GOT3 (cell line): ENCODE results near the gene GGCX.
A peak's percentile ranks its signal among the peaks of the same experiment; 100 is the strongest.

Experiments used
- DNase-seq: peaks from one replicate; lab custom pipeline; 2025; ENCODE audit warnings: mixed read lengths; lab: John Stamatoyannopoulos, UW

GGCX gene

DNA sequence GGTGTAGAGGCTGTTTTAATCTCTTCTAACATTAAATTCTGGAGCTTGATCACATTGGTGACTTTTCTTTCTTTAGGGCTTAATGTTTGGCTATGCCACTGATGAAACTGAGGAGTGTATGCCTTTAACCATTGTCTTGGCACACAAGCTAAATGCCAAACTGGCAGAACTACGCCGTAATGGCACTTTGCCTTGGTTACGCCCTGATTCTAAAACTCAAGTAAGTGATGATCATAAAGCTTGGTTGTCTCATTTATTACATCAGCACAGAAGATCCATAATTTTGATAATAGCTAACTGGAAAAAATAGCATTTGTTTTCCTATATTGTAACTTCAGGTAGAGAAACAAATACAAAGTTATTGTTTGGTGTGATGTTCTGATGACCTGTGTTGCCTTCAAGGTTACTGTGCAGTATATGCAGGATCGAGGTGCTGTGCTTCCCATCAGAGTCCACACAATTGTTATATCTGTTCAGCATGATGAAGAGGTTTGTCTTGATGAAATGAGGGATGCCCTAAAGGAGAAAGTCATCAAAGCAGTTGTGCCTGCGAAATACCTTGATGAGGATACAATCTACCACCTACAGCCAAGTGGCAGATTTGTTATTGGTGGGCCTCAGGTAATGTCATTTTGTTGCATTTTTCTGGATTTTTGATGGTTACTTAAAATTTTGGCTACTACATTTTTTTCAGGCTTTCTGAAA lies 19.4 kb downstream of the GGCX start:
- no peak for DNase-seq

GRCh38 chr2:85541262-85541661 lies 20.0 kb downstream of the GGCX start:
- no peak for DNase-seq

DNA sequence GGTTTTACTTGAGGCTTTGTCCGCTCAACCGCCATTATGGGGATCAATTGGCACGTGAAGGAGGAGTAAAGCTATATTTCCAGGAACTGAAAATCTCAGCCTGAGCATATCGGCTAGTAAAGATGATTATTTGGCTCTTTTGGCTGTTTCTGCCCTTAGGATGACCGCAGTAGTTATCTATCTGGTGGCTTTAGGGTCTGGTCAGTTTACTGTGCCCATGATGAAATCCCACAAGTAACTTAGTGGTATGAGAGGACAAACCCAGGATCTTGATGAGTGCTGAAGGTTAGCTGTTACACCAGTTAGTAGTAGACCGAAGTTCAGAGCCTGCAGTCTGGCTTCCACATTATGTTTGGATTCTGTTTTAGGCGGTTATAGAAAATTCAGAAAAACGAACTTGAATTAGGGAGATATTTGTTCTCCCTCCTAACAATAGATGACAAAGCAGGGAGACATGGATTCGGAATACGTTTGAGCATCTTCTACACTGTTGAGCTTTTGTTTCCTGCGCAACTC lies 21.1 kb downstream of the GGCX start:
- DNase-seq, result no peak

- no peak for DNase-seq
Observed at GRCh38 chr2:85539361-85540132, 21.7 kb downstream of the GGCX start.

GRCh38 chr2:85538507-85539360 lies 22.6 kb downstream of the GGCX start, which contains the start of gene MAT2A:
MAT2A (plus strand) TSS chr2:85539168; CDS start chr2:85539288, 120 bp downstream.
- DNase-seq, result peak; percentile 81

- no peak for DNase-seq
Observed at GRCh38 chr2:85537600-85538506, 23.4 kb downstream of the GGCX start.

GRCh38 chr2:85536479-85536878 lies 24.8 kb downstream of the GGCX start:
- no peak for DNase-seq

- no peak for DNase-seq
Observed at GRCh38 chr2:85534881-85535280, 26.4 kb downstream of the GGCX start.

GRCh38 chr2:85534099-85534498 lies 27.2 kb downstream of the GGCX start:
- DNase-seq, result no peak

DNA sequence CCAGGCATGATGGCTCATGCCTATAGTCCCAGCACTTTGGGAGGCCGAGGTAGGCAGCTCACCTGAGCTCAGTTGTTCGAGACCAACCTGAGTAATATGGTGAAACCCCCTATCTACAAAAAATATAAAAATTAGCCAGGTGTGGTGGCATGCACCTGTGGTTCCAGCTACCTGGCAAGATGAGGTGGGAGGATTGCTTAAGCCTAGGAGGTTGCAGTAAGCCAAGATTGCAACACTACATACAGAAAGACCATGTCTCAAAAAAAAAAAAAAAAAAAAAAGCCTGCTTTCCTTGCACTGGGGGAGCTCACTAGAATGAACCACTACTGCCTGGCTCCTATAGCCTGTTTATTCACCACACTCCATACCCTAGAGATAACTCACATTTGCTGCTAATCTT lies 29.7 kb downstream of the GGCX start:
- no peak for DNase-seq

- DNase-seq, result no peak
Observed at GRCh38 chr2:85529809-85530208, 31.5 kb downstream of the GGCX start.

DNA sequence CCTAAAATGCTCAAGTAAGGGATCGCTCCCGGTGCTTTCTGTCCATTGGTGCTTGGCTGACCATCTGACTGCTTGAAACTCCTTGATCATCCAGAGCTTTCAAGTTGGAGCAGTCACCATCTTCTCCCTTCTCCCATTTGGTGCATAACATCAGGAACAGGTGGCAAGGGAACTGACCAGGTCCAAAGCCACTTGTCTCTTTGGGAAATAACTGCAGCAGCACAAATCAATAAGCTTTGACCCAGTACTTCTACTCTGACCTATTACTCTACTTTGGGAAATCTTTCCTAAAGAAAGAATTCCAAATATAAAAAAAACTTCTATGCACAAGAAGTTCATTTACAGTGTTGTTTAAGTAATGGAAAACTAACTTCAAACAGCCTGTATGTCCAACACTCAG lies 32.9 kb downstream of the GGCX start:
- DNase-seq, result no peak

DNA sequence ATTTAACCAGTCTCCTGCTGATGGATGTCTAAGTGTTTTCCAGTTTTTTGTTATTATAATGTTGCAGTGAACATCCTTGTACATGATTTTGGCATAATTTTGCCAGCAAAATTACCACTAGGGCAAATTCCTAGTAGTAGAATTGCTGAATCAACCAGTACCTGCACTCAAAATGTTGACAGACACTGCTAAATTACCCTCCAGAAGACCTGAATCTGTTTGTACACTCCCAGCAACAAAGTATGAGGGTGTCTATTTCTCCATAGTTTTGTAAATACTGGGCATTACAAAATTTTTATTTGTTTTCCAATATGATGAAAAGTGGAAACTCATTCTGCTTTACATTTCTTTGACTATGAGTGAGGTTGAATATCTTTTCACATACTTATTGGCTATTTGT lies 33.5 kb downstream of the GGCX start:
- no peak for DNase-seq

DNA sequence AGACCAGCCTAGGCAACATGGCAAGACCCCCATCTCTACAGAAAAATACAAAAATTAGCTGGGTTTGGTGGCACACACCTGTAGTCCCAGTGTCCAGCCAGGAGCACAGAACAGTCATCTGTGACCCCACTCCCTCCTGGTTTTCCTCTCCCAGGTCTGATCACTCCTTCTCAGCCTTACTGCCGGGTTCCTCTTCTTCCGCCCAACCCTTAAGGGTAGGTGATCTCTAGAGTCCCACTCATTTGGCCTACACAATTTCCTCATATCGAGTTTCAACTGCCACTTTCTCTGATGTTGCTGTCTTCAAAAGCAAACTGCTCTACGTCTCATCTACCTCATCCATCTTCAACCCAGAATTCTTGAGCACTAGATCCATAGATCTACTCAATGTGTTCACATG lies 35.7 kb downstream of the GGCX start:
- no peak for DNase-seq

DNA sequence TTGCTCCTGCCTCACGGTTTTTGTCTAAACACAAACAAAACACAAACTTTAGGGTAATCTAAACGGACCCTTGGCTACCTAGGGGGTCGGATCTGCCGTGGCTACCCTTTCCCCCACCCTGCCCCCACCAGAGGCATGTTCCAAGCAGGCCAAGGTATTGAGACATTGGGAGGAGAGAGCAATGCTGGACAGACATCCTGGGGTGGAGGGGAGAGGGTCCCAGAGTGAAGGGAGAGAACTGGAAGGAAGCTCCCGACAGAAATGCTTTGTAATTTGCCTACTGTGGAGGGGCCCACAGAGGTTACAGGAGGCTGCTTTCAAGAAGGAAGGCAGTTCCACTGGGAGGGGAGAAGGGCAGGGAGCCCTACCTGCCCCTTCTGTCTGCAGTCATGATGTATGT lies 36.3 kb downstream of the GGCX start:
- DNase-seq, result no peak

- no peak for DNase-seq
Observed at GRCh38 chr2:85524336-85524908, 36.9 kb downstream of the GGCX start.

DNA sequence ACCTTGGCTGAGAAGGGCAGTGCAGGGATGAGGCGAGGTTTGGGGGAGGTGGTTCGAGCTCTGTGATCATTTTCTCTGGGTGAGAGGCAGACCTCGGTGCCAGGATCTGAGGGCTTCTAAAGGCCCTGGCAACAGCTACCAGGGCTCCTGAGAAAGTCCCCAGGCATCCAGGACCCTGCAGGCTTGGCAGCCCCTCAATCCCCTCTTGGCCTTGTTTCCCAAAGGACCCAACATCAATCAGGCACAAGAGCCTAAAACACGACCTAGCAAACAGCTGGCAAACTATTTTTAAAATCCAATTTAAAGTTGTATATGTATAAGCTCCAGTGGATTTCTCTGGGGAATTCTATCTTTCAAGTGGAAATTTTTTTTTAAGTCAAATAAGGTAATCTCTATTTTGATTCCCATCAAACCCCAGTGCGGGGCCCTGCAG lies 37.4 kb downstream of the GGCX start:
- no peak for DNase-seq

DNA sequence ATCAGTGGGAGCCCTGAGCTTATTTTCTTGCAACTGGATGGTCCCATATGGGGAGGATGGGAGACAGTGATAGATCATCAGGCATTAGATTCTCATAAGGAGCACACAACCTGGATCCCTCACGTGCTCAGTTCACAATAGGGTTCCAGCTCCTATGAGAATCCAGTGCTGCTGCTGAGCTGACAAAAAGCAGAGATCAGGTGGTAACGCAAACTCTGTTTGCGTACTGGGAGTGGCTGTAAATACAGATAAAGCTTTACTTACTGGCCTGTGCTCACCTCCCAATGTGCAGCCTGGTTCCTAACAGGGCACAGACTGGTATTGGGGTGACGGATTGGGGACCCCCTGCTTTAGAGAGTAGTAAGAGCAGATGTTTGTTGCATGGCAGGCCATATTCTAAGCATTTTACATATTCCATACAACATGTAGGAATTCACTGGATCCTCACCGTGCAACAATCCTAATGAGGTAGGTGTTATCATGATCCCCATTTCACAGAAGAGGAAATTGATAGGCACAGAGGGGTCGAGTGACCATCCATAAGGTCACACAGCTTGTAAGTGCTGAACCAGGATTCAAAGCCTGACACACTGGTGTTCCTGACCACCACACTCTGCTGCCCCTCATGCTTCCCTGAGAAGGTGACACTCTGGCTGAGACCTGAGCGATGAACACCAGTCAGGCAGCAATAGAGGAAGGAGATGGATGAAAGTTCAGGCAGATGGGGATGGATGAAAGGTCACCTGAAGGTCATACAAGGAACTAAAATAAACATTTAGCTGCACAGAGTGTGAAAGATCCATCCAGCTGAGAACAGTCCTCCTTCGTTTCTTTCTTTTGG lies 38.0 kb downstream of the GGCX start:
- DNase-seq, result no peak

DNA sequence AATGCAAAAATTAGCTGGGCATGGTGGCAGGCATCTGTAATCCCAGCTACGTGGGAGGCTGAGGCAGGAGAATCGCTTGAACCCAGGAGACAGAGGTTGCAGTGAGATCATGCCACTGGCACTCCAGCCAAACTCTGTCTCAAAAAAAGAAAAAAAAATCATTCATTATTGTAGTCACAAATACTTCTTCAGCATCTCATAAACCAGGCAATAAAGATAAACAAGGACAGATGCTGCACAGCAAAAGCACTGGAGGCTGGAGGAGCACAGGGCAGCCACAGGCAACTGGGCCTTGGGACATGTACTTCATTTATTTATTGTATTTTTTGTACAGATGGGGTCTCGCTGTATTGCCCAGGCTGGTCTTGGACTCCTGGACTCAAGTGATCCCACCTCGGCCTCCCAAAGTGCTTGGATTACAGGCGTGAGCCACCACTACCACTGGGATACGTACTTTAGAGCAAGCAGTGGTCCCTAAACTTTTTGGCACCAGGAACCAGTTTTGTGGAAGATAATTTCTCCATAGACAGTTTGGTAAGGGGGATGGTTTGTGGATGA lies 39.1 kb downstream of the GGCX start:
- no peak for DNase-seq
